Stomach smooth muscle (tissue), 2 donors: ENCODE data around the gene APBB1IP.

ENCODE experiments used
- H3K27ac ChIP-seq: one replicate; pipeline ENCODE4 v1.7.0; 2013; ENCODE audit warnings: mild to moderate bottlenecking, low read length, inconsistent platforms
- H3K27me3 ChIP-seq, 2 donors: one replicate each; pipeline ENCODE4 v1.7.0; 2013; ENCODE audit warnings: low read length in 2 of 2; ENCODE audit not compliant: insufficient read depth in 2 of 2, control insufficient read depth in 1 of 2
- H3K36me3 ChIP-seq, 2 donors: one replicate each; pipeline ENCODE4 v1.7.0; 2013; ENCODE audit warnings: low read length in 2 of 2; ENCODE audit not compliant: control insufficient read depth in 2 of 2, insufficient read depth in 2 of 2
- H3K4me1 ChIP-seq: one replicate; pipeline ENCODE4 v1.7.0; 2013; ENCODE audit warnings: low read length; ENCODE audit not compliant: control insufficient read depth, insufficient read depth
- H3K4me3 ChIP-seq, 2 donors: one replicate each; pipeline ENCODE4 v1.7.0; 2013; ENCODE audit warnings: low read length in 2 of 2
- H3K9ac ChIP-seq, 2 donors: one replicate each; pipeline ENCODE4 v1.7.0; 2013; ENCODE audit warnings: low read length in 2 of 2, mild to moderate bottlenecking in 1 of 2
- H3K9me3 ChIP-seq, 2 donors: one replicate each; pipeline ENCODE4 v1.7.0; 2013; ENCODE audit warnings: low read length in 2 of 2; ENCODE audit not compliant: control insufficient read depth in 2 of 2
- donor health status: healthy.
- donor health status: Pancreatic carcinoma.

The APBB1IP gene

DNA sequence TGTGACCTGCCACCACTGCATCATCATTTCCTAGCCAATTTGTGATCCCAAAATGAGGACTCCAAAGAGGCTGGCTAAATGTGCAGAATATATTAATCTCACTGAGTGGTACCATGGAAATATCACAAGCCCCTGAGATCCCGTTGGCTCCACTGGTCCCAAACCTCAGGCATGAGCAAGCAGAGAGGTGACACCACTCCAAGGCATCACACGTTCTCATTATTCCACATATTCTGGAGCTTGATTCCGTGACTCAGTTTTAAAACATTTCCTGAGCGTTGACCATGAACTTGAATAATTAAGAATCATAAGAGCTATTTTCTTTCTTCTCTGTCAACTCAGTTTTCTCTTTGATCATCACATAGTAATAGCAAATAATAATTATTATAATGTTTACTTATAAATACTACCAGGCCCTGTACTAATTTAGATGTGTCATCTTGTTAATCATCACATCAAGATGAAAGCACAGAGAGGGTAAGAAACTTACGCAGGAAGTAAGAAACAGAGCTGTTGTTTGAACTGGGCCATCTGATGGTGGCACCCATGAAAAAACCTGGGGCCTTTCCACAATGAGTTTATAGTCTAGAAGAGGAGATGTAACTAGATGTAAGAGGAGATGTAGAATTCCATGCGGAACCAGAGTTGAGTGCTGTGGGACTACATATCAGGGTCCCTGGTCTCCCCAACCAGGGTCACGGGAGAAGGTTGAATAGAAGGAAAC lies 3.5 kb downstream of the APBB1IP start:
- Histone ChIP-seq H3K9ac (no peak overlapping the region), H3K27ac (no peak overlapping the region), H3K36me3 (no peaks in the 10 kb centered on the region), H3K9me3 (no peaks in the 10 kb centered on the region), H3K4me1 (no peaks in the 10 kb centered on the region), H3K4me3 (no peak overlapping the region), H3K27me3 (peaks cover 0 to 4% of the 10 kb centered on the region in 2 donors)

DNA sequence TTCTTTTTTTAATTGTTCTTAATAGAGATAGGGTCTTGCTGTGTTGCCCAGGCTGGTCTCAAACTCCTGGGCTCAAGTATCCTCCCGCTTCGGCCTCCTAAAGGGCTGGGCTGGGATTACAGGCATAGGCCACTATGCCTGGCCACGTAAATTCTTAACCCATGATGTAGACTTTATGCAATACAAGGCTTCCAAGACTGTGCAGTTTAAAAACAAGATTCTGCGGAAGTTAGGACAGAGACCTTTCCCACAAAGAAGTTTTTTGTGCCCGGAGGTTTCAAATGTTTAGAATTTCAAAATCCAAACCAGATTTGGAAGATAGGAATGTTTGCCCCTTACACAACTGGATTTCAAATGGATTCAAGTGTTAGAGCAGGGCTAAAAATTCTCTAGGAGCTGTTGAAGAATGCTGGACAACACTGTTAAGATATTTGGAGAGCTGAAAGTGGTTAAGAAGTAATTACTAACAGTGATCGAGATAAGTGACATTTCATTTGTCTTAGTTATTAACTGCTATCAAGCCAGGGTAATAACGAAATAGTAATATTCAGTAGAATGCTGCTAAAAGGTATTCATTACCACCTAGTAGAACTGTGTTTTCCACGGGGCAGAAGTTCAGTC lies 7.4 kb downstream of the APBB1IP start:
- Histone ChIP-seq H3K27ac (no peak overlapping the region), H3K4me3 (no peak overlapping the region), H3K9ac (no peak overlapping the region)

DNA sequence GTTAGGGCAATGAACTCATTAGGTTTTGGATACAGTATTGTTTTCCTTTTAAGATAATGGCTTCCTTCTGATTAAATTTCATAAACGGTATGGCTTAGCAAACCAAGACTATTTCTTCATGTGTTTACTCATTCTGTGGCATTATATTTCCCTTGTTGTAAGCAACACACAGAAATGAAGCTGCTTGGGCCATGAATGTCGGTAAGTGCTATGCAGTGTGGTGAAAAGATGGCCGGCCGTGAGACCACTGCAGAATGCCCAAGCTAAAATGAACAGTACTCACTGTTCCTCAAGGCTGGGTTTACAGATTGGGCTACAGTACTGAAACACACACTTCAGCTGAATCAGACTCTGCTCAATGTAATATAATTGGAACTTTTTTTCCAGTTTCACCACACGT lies 8.1 kb downstream of the APBB1IP start:
- no peaks in the 10 kb centered on the region for H3K36me3 ChIP-seq
- no peak overlapping the region for H3K27ac ChIP-seq
- no peaks in the 10 kb centered on the region for H3K27me3 ChIP-seq
- no peak overlapping the region for H3K4me3 ChIP-seq
- no peak overlapping the region for H3K9ac ChIP-seq
- H3K9me3 ChIP-seq, result no peaks in the 10 kb centered on the region
- H3K4me1 ChIP-seq, result no peaks in the 10 kb centered on the region

More for the DNA sequence above, 7.4 kb downstream of the APBB1IP start:
- Histone ChIP-seq H3K4me1 (no peaks in the 10 kb centered on the region), H3K36me3 (no peaks in the 10 kb centered on the region), H3K27me3 (no peaks in the 10 kb centered on the region), H3K9me3 (no peaks in the 10 kb centered on the region)

DNA sequence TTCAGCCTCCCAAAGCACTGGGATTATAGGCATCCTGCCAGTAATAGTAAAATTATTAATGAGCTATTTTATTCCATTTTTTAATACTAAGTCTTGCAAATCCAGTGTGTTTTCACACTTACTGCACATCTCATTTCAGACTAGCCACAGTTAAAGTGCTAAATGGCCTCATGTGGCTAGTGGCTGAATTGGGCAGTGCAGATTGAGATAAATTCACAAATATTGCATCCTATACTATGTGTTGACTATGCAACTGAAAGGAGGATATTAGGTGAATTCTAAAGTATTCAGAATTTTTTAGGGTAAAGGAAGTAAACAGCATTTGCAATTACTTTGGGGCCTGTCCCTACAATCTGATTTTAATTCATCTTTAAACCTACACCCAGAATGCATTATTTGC lies 10.2 kb downstream of the APBB1IP start:
- Histone ChIP-seq H3K27ac (no peak overlapping the region), H3K36me3 (no peaks in the 10 kb centered on the region), H3K9ac (no peak overlapping the region)

DNA sequence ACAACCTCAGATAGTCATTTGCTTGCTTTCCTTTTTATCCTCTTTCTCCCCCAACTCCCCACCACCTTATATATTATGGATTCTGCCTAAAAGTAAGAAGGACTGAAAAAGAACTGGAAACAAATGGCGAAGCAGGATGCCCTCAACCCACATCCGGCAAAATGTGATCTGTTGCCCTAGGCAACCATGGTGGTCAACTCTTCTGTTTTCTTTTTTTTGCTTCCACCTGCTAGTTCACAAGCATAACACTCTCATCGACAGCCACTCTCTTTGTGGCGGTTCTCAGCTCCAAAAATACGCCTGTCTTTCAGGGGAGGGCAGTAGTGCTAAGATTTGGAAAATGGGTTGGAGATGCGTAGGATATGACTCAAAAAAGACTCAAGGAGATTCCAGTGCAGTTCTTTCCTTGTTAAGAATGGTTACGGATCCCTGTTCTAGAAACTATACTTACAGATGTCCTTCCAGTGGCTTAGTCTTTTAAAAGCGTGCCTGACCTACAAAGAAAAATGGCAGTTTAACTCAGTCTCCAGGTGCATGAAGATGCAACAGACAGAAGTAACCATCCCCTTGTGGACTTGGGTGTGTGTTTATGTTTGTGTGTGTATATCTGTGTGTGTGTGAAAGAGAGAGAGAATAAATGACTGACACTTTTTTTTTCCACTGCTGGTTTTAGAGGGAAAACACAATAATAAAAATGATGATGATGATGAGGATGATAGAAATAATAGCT lies 10.7 kb downstream of the APBB1IP start:
- no peaks in the 10 kb centered on the region for H3K27me3 ChIP-seq
- no peak overlapping the region for H3K27ac ChIP-seq
- no peak overlapping the region for H3K9ac ChIP-seq
- no peaks in the 10 kb centered on the region for H3K36me3 ChIP-seq
- H3K9me3 ChIP-seq, result no peaks in the 10 kb centered on the region
- H3K4me3 ChIP-seq, result no peak overlapping the region
- no peaks in the 10 kb centered on the region for H3K4me1 ChIP-seq

More for the DNA sequence above, 10.2 kb downstream of the APBB1IP start:
- Histone ChIP-seq H3K9me3 (no peaks in the 10 kb centered on the region), H3K4me3 (no peak overlapping the region), H3K27me3 (no peaks in the 10 kb centered on the region), H3K4me1 (no peaks in the 10 kb centered on the region)

DNA sequence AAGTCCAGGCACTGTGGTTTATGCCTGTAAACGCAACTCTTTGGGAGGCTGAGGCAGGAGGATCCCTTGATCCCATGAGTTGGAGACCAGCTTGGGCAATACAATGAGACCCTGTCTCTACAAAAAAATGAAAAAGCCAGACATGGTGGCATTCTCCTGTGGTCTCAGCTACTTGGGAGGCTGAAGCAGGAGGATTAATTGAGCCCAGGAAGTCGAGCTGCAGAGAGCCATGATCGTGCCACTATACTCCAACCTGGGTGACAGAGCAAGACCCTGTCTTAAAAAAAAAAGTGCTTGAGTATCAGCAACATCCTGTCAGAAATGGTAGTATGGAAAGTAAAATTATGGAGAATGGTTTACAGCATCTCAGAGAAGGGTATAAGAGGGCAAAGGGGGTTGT lies 11.6 kb downstream of the APBB1IP start:
- no peaks in the 10 kb centered on the region for H3K9me3 ChIP-seq
- H3K27ac ChIP-seq, result no peak overlapping the region
- no peak overlapping the region for H3K9ac ChIP-seq
- no peaks in the 10 kb centered on the region for H3K4me1 ChIP-seq
- no peaks in the 10 kb centered on the region for H3K27me3 ChIP-seq
- no peaks in the 10 kb centered on the region for H3K36me3 ChIP-seq
- no peak overlapping the region for H3K4me3 ChIP-seq

DNA sequence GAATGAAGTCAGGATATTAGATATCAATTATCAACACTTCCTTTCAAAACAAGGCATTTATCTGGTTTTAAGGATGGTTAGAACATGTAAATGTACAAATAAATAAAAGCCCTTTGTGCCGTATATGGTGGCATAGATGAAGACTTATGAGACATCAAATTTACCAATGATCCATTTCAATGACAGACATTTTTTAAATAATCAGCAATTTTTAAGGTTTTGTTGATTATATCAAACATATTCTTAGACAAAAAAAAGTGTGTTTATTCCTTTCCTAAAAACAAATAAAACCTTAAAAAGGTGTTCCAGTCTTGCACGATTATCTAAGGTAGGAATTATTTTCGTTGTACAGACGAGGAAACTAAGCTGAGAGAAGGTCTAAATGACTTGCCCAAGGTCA lies 13.8 kb downstream of the APBB1IP start:
- H3K27me3 ChIP-seq, result no peaks in the 10 kb centered on the region
- no peaks in the 10 kb centered on the region for H3K4me1 ChIP-seq
- H3K9me3 ChIP-seq, result no peaks in the 10 kb centered on the region
- H3K36me3 ChIP-seq, result no peaks in the 10 kb centered on the region
- no peak overlapping the region for H3K9ac ChIP-seq
- H3K27ac ChIP-seq, result no peak overlapping the region
- no peak overlapping the region for H3K4me3 ChIP-seq

DNA sequence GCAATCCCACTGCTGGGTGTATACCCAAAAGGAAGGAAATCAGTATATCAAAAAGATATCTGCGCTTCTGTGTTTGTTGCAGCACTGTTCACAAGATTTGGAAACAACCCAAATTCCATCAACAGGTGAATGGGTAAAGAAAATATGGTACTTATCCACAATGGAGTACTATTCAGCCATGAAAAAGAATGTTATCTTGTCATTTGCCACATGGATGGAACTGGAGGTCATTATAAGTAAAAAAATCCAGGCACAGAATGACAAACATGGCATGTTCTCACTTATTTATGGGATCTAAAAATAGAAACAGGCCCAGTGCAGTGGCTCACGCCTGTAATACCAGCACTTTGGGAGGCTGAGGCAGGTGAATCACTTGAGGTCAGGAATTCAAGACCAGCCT lies 15.7 kb downstream of the APBB1IP start:
- no peaks in the 10 kb centered on the region for H3K36me3 ChIP-seq
- H3K9ac ChIP-seq, result no peak overlapping the region
- no peaks in the 10 kb centered on the region for H3K9me3 ChIP-seq
- H3K27me3 ChIP-seq, result no peaks in the 10 kb centered on the region
- no peak overlapping the region for H3K4me3 ChIP-seq
- H3K27ac ChIP-seq, result no peak overlapping the region
- no peaks in the 10 kb centered on the region for H3K4me1 ChIP-seq

DNA sequence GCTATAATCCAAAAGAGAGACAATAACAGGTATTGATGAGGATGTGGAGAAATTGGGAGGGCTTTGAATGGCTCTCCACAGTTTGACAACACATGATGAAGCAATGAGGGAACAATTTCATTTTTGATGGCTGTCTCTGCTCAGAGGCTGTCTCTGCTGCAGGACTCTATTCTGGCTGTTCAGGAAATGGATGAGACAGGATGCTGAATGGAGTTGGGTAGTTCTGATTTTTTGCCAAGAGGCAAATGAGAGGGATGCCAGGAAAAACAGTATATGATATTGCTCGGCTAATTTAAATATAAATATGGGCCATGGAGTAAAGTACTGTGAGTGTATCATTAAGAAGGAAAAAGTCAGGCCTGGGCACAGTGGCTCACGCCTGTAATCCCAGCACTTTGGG lies 16.8 kb downstream of the APBB1IP start:
- no peaks in the 10 kb centered on the region for H3K4me1 ChIP-seq
- no peaks in the 10 kb centered on the region for H3K36me3 ChIP-seq
- no peak overlapping the region for H3K9ac ChIP-seq
- H3K27ac ChIP-seq, result no peak overlapping the region
- no peaks in the 10 kb centered on the region for H3K9me3 ChIP-seq
- H3K4me3 ChIP-seq, result no peak overlapping the region
- H3K27me3 ChIP-seq, result no peaks in the 10 kb centered on the region

DNA sequence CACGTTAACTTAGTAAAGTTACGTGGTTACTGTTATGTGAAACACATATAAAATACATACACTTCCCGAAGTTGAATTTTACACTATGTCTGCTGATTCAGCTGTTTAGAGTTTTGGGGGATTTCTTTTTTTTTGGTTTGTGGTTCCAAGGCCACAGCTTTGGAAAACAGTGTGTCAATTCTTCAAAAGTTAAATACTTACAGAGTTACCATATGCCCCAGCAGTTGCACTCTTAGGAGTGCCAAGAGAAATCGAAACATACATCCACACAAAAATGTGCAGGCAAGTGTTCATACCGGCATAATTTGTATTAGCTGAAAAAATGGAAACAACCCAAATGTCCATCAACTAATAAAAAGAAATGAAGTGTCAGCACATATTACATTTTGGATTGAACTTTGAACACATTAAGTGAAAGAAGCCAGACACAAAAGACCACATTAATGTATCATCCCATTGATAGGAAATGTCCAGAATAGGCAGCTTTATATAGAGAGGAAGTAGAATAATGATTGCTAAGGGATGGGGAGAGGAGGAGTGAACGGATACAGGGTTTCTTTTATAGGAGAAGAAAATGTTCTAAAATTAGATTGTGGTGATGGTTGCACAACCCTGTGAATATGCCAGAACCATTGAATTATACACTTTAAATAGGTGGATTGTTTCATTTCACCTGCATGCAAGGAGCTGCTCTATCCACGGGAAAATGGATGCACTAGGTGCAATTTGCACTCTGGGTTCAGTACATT lies 17.6 kb downstream of the APBB1IP start:
- no peak overlapping the region for H3K4me3 ChIP-seq
- H3K36me3 ChIP-seq, result no peaks in the 10 kb centered on the region
- no peak overlapping the region for H3K9ac ChIP-seq
- H3K9me3 ChIP-seq, result peaks cover 0 to 2% of the 10 kb centered on the region in 2 donors
- no peaks in the 10 kb centered on the region for H3K4me1 ChIP-seq
- no peaks in the 10 kb centered on the region for H3K27me3 ChIP-seq
- no peak overlapping the region for H3K27ac ChIP-seq
